Nephron (organoid): ENCODE results near the gene LEPROT.

Experiments used
- H3K27ac Mint-ChIP-seq, 3 experiments: 2 replicates each; pipeline ENCODE4 v1.8.0; 2020; ENCODE audit warnings: mixed read lengths in 3 of 3, mild to moderate bottlenecking in 2 of 3, moderate library complexity in 1 of 3
- H3K27me3 Mint-ChIP-seq: 2 replicates; pipeline ENCODE4 v1.8.0; 2021; ENCODE audit warnings: low read depth, mild to moderate bottlenecking, moderate library complexity, mixed read lengths
- H3K36me3 Mint-ChIP-seq: 2 replicates; pipeline ENCODE4 v1.8.0; 2020; ENCODE audit warnings: low read depth, mixed read lengths
- H3K4me1 Mint-ChIP-seq: 2 replicates; pipeline ENCODE4 v1.8.0; 2020; ENCODE audit warnings: mixed read lengths
- H3K4me3 Mint-ChIP-seq, 3 experiments: 2 replicates each; pipeline ENCODE4 v1.8.0; 2020; ENCODE audit warnings: mild to moderate bottlenecking in 3 of 3, mixed read lengths in 3 of 3, moderate library complexity in 2 of 3
- H3K9me3 Mint-ChIP-seq: 2 replicates; pipeline ENCODE4 v1.8.0; 2020; ENCODE audit warnings: mixed read lengths
- CTCF ChIP-seq, 3 experiments: fragments of 200-600 bp; sonication (generic); IDR thresholded peaks; one replicate each; pipeline ENCODE4 v1.5.0; 2021; ENCODE audit warnings: antibody characterized with exemption in 3 of 3; ENCODE audit not compliant: unreplicated experiment in 3 of 3

Gene LEPROT

GRCh38 chr1:65395887-65396612, 24.4 kb upstream of the LEPROT start:
- no peak for TF ChIP-seq CTCF (IDR thresholded peaks at IDR 0.05; ENCODE audit: unreplicated experiment in 3 of 3)
- no peak overlapping the region for H3K27ac Mint-ChIP-seq
- no peaks in the 10 kb centered on the region for H3K4me1 Mint-ChIP-seq
- no peaks in the 10 kb centered on the region for H3K9me3 Mint-ChIP-seq
- peaks cover 8% of the 10 kb centered on the region for H3K36me3 Mint-ChIP-seq
- no peak overlapping the region for H3K4me3 Mint-ChIP-seq
- H3K27me3 Mint-ChIP-seq, result no peaks in the 10 kb centered on the region

GRCh38 chr1:65398083-65398482, 22.4 kb upstream of the LEPROT start:
- no peak for TF ChIP-seq CTCF (IDR thresholded peaks at IDR 0.05; ENCODE audit: unreplicated experiment in 3 of 3)
- peaks cover 8% of the 10 kb centered on the region for H3K36me3 Mint-ChIP-seq

GRCh38 chr1:65399003-65399402, 21.5 kb upstream of the LEPROT start:
- peaks cover 8% of the 10 kb centered on the region for H3K36me3 Mint-ChIP-seq
- no peak overlapping the region for H3K27ac Mint-ChIP-seq
- no peaks in the 10 kb centered on the region for H3K27me3 Mint-ChIP-seq
- no peak for TF ChIP-seq CTCF (IDR thresholded peaks at IDR 0.05; ENCODE audit: unreplicated experiment in 3 of 3)
- H3K4me1 Mint-ChIP-seq, result no peaks in the 10 kb centered on the region
- no peaks in the 10 kb centered on the region for H3K9me3 Mint-ChIP-seq
- no peak overlapping the region for H3K4me3 Mint-ChIP-seq

More at GRCh38 chr1:65398083-65398482, 22.4 kb upstream of the LEPROT start:
- Mint-ChIP-seq H3K4me3 (no peak overlapping the region), H3K27ac (no peak overlapping the region), H3K4me1 (no peaks in the 10 kb centered on the region), H3K27me3 (no peaks in the 10 kb centered on the region), H3K9me3 (no peaks in the 10 kb centered on the region)

- Mint-ChIP-seq H3K4me1 (no peaks in the 10 kb centered on the region), H3K4me3 (no peak overlapping the region), H3K27ac (no peak overlapping the region), H3K9me3 (no peaks in the 10 kb centered on the region), H3K27me3 (no peaks in the 10 kb centered on the region), H3K36me3 (peaks cover 8% of the 10 kb centered on the region)
- no peak for TF ChIP-seq CTCF (IDR thresholded peaks at IDR 0.05; ENCODE audit: unreplicated experiment in 3 of 3)
Measured at GRCh38 chr1:65401612-65402011, 18.9 kb upstream of the LEPROT start.

GRCh38 chr1:65404941-65405340, 15.5 kb upstream of the LEPROT start:
- no peak overlapping the region for H3K4me3 Mint-ChIP-seq
- TF ChIP-seq CTCF (IDR thresholded peaks at IDR 0.05; ENCODE audit: unreplicated experiment in 3 of 3), result no peak
- H3K27ac Mint-ChIP-seq, result no peak overlapping the region
- H3K27me3 Mint-ChIP-seq, result no peaks in the 10 kb centered on the region
- H3K9me3 Mint-ChIP-seq, result no peaks in the 10 kb centered on the region
- peaks cover 7% of the 10 kb centered on the region for H3K36me3 Mint-ChIP-seq
- H3K4me1 Mint-ChIP-seq, result no peaks in the 10 kb centered on the region

GRCh38 chr1:65407877-65408276, 12.6 kb upstream of the LEPROT start:
- no peak for TF ChIP-seq CTCF (IDR thresholded peaks at IDR 0.05; ENCODE audit: unreplicated experiment in 3 of 3)
- peaks cover 3% of the 10 kb centered on the region for H3K36me3 Mint-ChIP-seq
- H3K9me3 Mint-ChIP-seq, result no peaks in the 10 kb centered on the region
- H3K4me3 Mint-ChIP-seq, result no peak overlapping the region
- H3K27me3 Mint-ChIP-seq, result no peaks in the 10 kb centered on the region
- H3K27ac Mint-ChIP-seq, result peak overlapping the region in 2 of 3 experiments; percentile 85 to 88
- H3K4me1 Mint-ChIP-seq, result no peaks in the 10 kb centered on the region
